Globus pallidus (tissue), 1 donor: ENCODE results near the gene NOL7.

Source experiments
- DNase-seq: peaks from one replicate; pipeline ENCODE4 v3.0.0-alpha.2; 2015; ENCODE audit warnings: low spot score

Gene NOL7

DNA sequence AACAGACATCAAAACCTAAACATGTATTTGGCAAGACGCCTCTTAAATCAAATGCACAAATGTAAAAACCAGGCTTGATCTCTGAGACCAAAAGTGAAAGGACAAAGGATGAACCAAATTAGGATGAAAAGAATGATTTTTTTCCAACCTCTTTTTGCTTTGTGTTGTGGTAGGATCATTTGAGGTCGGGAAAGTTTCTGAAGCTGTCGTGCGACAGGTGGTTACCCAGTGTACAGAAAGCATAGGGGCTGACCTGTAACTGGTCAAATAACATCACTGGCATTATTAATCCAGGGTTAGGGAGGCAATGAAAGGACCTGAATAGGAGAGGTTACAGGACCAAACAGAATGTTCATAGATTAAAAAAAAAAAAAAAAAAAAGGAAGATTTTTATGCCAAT lies 18.1 kb upstream of the NOL7 start:
- no peak for DNase-seq

DNA sequence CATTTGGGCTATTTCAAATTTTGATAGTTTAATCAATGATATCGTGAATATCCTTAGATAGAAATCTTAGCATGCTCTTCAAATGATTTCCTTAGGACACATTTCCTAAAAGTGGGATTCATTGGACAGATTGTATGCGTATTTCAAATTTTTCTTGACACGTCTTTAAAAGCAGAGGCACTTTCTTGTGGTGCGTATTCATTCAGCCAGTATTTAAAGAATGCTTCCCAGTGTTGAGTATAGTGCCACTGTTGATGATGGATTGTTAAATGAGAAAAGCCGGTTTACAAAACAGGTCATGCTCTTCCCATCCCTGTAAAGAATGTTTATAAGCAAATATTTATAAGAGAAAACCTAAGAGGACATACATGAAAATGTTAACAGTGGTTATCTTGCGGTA lies 15.1 kb upstream of the NOL7 start:
- DNase-seq = no peak

DNA sequence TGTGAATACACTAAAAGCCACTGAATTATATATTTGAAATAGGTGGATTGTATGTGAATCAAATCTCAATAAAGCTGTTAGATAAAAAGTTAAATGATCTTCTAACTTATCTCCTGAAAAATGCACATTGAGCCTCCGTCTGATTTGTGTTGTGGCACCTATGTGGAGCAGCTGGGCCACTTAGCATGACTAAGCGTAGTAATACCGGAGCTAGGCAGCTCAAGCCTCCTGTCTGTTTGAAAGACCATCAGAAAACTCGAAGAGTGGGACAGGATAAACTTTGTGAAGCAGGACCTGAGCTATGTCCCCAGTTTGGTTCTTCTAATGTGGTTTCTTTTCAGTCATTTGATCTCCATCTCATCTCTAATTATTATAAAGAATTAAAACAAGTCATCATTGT lies 11.0 kb upstream of the NOL7 start:
- DNase-seq = no peak

DNA sequence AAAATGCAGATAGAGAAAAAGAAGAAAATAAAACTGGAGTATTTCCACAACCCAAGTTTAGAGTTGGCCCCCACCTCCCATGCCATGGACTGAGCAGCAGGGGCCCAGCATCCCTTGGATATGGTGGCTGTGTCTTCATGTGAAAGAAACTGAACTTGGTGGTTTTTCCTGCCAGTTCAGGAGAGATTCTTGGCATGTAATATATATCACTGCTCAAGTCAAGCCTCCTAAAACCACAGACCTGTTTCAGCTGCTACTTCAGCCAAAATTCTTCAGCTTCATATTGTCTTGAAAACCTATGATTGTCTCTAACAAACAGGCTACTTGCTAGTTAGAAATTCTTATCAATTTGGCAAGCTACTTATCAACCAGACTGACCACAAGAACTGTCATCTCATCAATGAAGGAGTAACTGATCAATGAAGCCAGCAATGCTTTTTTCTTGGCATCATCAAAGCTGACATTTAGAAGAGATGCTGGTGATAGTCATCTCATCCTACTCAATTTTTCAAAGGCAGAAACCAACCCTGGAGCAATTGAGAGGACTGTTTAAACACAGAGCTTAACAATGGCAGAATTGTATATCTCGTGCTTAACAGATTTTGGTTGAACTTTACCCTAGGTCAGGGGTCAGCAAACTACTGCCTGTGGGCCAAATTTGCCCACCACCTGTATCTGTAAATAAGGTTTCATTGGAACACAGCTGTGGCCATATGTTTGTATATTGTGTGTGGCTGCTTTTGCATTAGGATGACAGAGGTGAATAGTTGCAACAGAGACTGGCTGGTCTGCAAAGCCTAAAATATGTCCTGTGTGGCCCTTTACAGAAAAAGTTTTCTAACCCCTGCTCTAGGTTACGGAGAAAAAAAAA lies 10.4 kb upstream of the NOL7 start:
- DNase-seq = no peak

DNA sequence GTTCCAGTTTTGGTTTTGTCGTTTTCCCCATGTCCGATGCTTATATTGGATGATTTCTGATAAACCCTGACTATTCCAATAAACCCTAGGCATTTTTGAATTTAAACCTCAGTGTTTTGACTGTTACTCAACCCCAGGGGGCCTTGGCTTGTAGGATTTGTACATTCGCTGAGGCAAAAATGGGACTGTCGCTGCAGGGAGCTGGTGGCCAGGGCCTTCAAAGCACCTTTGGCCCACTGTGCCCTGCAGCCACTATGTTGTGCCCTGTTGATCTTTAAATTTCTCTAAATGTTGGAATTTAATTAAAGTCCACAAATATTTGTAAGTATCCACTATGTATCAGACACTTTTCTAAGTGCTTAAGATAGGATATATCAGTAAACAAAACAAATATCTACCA lies 9.5 kb upstream of the NOL7 start:
- no peak for DNase-seq

DNA sequence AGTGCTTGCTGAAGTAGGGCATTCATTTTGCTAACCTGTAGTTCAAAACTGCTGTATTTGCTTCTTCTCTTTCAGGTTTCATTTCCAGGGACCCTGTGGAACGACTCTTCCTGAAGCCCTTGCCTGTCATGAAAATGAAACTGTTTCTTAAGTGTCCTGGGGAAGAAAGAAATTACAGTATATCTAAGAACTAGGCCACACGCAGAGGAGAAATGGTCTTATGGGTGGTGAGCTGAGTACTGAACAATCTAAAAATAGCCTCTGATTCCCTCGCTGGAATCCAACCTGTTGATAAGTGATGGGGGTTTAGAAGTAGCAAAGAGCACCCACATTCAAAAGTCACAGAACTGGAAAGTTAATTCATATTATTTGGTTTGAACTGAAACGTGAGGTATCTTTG lies 3.4 kb upstream of the NOL7 start:
- DNase-seq = no peak

DNA sequence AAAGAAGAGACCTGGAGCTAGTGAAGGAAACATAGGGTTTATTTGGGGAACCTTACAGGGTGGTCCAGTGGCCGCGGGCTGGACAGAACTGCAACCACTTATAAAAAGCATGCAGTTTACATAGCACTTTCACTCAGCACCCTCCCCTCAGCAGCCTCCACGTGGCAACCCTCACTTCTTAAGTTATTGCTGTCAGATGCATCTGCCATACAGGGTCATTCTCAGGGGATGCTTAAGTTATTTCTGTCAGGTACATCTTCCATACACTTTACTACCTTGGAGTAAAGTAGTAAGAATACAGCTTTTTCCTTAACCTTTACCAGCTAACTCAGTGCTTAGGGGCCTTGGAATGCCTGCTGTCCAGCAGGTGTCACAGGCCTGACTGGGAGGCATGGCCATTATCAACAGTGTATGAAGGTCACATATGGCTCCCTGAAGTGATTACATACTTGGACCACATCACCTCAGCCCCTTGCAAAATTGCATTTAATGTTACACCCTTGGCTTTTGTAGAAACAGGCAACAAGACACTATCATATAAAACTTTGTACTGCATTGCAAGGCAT lies 2.0 kb upstream of the NOL7 start:
- no peak for DNase-seq

DNA sequence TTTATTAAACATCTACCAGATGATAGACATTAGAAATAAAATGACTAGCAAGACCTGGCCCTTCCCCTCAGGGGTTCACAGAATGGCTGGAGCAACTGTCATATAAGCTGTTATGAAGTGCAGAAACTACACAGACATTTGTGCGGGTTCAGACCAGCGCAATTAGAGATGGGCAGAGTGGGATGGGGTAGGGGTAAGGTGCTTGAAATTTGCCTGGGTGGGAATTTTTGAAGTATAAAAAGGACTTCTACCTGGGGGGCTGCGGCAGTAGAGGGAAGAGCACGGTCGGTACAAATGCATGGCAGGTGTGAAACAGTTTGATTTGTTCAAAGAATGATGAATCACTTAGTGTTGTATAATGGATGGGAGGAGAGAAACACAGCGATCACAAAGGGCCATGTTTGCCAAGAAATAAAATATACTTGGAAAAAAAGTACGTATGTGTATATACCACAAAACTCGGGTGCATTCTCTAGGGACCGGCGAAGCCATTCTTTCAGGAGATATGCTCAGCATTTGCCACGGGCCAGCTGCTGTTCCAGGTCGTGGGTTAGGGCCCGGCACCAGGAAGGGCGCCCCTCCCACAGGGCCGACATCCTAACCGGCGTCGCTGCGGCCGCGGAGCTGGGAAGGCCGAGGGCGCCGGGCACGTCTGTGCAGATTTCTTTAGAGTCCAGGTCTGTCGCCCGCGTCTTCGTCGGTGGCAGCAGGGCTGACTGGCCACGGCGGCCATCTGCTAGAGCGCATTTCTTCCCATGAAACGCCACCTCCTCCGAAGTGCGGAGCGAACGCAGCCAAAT lies 809 bp upstream of the NOL7 start:
- DNase-seq = peak; percentile 24

DNA sequence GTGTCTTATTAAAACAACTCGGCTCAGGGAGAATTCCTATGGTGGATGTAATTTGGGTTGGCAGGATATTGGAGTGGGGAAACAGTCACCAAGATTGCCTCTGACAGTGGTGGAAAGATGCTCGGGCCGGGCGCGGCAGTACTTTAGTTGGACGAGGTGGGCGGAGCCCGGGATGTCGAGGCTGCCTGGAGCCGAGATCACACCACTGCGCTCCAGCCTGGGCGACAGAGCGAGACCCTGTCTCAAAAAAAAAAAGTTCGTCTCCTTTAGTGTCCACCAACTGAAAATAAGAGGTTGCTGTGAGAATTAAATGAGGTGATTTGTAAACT lies 621 bp downstream of the NOL7 start:
- no peak for DNase-seq

DNA sequence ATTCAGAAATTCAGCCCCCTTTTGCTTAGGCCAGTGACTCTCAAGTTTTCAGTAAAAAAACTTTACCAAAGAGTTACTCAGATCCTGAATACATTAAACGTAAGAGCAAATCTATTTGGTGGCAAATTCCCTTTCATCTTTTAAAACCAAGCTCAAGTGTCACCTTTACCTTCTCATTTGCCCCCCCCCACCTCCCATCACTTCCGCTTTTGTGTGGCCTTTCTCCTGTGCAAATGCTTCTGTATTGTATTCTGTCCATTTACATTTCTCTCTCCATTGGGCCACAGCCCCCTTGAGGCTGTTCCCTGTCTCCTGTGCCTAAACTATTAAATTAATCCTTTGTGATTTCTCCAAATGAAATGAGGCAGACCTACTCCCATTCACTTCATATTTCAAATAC lies 1.9 kb downstream of the NOL7 start:
- no peak for DNase-seq

DNA sequence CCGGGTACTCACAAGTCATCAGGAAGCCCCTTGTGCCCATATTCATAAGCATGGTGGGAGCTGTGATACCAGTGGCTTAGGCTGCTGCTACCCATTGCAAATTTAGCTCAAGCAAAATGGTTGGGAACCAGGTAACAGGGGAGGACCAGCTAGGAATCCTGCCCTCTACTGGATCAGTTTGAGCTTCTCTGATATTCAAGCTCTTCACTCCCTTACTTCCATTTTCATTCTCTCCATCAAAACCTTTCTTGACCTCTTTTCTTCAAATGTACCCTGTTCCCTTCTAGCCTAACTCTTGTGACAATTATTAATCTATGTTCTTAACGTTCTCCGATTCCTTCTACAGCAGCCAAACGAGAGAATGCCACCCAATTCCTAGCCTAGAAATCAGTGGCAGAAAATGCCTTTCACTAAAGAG lies 9.7 kb downstream of the NOL7 start:
- DNase-seq = no peak

DNA sequence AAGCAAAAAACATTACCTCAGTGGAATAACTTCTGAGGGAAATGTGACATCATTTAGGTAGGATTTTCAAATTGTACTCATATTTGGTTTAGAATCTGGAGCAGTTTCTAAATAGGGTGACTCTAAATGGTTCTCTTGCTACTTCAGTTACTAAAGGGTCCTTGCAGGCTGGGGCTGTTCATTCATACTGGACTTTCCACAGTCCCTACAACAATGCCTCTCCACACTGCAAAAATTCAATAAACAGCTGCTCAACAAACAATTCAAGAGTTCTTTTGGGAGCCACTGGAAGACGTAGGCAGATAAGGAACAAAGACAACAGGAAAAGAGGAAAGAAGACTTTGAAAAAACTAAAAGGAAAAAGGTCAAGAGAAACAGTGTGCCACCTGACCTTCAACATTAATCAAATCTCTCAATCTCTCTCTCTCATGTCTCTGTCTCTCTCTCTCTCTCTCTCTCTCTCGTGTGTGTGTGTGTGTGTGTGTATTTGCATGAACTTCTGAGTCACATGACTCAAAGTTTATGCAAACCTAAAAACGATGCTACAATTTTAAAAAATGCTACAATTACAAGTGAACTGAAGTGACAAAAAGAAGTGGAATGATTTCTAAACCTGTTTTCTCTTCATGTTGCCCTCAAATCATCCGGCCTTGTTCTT lies 14.5 kb downstream of the NOL7 start:
- no peak for DNase-seq

DNA sequence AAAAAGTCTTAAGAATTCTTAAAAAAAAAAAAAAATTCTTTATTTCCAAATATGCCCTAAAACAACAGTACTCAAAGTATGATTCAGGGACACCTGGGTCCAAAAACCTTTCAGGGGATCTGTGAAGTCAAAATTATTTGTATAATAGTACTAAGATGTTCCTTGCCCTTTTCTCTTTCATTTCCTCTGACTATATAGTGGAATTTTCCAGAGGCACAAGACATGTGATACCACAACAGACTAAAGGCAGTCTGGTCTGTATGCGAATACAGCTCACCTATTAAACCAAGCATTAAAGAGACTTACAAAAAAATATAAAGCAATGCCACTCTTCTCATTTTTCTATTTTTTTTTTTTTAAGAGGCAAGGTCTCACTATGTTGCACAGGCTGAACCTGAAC lies 15.4 kb downstream of the NOL7 start:
- DNase-seq = no peak

DNA sequence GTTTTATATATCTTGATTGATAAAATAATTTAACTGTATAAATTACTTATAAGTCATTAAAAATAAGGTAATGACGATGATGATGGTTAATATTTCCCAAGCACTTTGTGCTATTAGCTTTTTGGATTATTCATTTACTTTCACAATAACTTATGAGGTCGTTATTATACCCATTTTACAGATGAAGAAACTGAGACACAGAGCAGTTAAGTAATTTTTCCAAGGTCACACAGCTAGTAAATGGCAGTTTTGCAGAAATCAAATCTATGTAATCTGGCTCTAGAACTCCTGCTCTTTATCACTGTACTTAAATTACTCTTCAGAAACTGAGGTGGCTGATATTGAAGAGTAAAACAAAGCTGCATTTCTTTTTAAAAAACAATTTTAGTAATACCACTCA lies 18.2 kb downstream of the NOL7 start:
- no peak for DNase-seq

DNA sequence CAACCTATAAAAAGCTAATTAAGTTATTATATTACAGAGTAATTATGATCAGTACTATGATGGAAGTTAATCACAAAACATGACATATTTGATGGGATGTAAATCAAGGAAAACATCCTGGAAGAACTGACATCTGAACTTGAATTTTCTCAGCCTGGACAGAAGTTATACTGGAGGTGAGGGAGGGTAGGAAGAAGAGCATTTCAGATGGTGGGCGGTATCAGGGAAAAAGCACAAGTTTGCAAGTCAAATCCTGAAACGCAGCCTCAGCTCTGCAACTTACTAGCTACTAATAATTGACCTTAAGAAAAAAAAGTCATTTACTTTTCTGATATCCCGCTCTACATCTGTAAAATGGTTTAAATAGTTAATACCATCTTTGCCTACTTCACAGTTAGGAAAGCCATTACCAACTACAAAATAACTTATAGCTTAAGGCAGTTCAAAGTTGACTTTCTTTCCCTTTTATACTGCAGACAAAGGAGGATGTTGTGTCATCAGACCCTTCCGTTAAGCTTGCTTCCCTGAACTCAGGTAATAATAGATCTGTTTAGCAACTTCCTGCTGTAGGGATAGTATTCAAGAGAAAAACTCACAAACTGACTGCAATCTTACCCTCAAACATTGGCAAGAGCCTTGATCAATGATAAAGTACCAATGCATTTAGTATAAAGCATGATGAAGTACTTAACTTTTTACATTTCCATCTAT lies 21.0 kb downstream of the NOL7 start:
- peak; percentile 12 for DNase-seq

DNA sequence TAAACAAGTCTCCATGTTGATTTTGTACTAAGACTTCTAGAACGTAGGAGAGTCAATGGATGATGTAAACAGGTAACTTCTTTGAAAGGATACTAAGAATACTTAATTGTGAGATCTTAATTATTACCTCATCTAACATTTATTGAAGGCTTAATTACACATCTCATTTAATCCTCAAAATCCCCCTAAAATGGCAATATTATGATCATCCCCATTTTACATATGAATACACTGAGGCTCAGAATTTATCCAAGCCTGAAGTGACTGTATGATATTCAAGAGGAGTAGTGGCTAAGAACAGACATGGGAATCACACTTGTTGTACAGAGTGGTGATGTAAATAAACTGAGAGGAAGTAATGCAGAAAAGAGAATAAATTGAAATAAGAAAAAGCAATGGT lies 22.9 kb downstream of the NOL7 start:
- no peak for DNase-seq

DNA sequence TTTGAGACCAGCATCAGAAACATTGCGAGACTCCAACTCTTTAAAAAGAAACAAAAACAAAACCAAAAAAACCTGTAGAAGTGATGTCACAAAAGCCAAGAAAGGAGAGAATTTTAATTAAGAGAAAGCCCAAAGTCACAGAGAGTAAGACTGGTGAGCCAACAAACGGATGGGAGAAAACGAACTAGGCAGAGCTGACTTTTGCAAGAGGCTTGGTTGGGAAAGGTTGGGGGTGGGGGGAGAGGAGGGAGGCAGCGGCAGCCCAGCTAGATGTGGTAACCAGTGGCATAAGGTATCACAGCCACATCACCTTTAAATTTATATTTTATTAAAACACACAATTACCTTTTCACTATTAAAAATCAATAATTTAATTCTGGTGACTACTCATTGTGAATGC lies 23.5 kb downstream of the NOL7 start:
- no peak for DNase-seq

DNA sequence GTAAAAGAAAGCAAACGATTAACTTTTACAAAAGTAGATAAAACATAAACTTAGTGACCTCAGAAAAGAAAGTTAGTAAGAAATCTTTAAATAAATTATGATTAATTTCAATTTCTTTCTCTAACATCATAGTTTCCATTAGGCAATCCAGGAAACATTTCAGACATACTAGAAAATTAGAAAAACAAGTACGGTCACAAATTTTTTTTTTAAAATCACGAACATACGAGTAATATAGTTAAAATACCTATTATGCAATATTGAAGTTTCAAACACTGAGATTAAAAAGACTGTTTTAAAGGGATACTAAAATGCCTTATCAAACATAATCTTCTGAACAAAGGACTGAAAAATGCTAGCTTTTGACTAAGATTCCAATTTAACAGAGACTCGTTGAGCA lies 26.2 kb downstream of the NOL7 start:
- DNase-seq = no peak

DNA sequence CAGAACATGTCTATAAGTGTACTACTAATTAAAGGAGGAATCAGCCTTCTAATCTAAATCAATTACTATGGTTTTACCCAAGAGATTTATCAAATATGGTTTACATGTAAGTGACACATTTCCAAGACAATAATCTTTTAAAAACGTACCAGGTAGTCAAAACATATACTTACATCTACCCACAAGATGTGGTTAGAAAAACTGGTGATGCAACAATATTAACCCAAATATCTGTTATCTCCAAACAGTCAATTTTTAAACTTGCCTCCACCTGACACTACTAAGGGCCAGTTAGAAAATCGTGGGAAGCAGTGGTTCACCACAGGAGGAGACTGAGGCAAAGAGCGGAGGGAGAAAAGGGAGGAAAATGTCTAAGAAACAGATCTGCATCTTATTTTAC lies 28.0 kb downstream of the NOL7 start:
- no peak for DNase-seq

DNA sequence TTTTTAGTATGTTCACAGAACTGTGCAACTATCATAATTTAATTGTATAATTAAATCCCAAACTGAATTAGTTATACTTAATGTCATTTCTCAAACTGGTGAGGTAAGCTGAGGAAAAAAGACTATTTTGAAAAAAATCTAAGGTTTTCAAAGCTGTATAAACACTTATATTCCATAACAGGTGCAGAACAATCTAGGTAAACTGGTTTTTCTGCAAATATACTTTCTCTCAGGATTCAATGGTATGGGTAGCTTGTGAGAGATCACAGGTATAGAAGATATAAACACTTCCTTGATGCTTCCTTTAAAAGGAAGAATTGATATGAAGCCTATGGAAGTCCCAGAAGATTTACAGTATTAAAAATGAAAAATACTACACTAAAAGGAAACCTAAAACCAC lies 33.7 kb downstream of the NOL7 start:
- no peak for DNase-seq

DNA sequence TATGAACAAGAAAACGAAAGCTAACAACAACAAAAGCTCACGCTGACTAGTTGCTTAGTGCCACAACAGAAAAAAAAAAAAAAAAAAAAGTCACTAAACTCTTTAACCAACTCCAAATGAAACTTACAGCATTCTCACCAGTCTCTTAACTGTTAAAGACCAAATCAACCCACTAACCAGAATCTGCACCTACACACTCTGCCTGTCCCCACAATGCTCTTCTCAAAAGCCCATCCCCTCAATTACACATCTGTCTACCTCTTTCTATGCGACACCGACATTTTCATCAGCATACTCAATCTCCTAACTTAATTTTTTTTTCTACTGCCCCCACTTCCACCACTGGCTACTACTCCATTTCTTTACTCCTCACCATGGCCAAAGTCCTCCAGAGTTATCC lies 34.3 kb downstream of the NOL7 start:
- no peak for DNase-seq

DNA sequence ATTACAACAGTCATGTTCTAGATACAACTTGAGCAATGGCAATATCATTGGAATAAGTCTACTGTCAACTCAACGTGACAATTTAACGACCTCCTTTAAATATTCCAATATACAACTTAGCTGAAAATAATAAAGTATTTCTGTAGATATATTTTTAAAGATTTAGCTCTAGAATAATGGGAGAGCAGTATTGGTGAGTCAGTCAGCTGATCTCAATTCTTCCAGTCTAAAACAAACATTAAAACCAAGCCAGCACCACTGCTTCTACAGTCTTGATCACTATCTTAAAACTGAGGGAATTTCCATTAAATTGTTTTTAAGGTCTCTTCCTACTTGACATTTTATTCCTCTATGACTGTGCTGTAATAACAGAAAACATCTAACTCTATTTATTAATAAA lies 38.2 kb downstream of the NOL7 start:
- no peak for DNase-seq
